SHP77 (cell line): ENCODE measurements around the gene WDR93.

Experiments
- DNase-seq, 2 experiments: peaks; one replicate each; lab custom pipeline; 2025; lab: John Stamatoyannopoulos, UW

The WDR93 gene

DNA sequence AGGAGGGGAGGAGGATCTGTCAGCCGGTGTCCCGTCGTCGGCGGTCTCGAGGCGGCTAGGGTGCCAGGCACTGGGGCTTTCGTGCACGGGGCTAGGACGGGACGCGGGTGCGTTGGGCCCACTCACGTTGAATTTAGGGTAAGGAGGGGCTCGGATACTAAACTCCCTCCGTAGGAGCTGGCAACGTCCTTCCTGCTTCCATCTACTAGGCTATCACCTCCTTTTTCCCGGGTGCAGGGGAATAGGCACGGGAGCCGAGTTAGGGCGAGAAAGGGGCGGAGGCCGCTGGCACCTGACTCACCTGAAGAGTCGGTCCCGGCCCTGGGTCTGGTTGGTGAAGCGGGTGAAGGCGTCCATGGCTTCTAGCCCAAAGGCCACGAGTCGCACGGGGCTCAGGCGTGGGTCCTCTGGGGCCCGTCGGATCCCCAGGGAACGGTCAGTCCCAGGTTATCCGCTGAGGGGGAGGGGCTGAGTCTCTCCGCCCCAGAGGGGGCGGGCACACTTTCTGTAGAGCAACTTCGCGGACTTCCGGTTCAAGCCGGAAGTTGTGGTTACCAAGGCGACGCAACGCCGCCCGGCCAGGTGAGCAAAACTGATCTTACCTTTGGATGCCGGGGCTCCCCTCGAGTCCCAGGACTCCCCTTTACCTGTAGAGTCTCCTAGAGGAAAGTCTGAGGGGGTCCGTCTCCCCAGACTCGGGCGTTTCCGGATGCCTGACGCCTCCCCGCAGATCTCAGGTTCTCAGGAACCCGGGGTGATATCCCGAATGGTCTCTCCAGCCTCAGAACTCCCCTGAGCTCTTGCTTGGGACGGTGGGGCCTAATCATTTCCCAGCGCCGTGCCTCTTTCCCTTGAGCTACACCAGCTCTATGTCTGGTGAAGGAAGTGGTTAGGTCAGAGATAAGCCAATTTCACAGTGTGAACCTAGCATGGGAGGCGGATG lies at the start of gene WDR93, which contains the start of gene PEX11A:
Gene WDR93, plus strand, starts transcription at position 536 of the 943 bp plus-strand sequence. CDS start 10,936 bp downstream, outside the sequence.
Gene PEX11A, minus strand, starts transcription at position 479 of the 943 bp plus-strand sequence. Its CDS starts 122 bp downstream, at position 357.
- DNase-seq = peak; percentile 75 to 79

DNA sequence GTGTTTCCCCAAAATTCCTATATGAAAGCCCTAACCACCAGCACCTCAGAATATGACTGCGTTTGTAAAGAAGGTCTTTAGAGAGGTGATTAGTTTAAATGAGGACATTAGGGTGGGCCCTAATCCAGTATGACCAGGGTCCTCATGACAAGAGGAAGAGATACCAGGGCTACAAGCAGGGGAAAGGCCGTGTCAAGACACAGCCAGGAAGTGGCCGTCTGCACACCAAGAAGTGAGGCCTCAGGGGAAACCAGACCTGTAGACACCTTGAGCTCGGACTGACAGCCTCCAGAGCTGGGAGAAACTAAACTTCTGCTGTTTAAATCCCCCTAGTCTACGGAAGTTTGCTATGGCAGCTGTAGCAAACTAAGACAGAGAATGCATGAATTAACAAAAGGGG lies 49.6 kb upstream of the WDR93 start:
- no peak for DNase-seq

DNA sequence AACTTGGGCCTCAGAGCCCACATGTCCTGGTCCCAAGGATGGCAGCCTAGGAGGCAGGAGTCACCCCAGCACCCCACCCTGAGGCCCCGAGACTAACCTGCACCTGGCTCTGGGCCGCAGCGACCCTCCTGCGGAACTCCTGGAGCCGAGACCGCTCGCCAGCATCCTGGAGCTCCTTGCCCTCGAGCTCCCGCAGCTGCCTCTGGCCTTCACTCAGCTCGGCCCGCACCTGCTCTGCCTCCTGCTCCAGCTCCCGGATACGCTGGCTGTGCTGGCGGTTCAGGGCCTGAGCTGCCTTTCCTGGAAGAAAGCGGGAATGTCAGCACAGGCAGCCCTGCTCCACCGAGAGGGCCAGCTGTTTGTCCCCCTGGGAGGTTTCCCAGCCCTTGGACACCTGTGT lies 48.5 kb upstream of the WDR93 start:
- peak; percentile 69 to 89 for DNase-seq

DNA sequence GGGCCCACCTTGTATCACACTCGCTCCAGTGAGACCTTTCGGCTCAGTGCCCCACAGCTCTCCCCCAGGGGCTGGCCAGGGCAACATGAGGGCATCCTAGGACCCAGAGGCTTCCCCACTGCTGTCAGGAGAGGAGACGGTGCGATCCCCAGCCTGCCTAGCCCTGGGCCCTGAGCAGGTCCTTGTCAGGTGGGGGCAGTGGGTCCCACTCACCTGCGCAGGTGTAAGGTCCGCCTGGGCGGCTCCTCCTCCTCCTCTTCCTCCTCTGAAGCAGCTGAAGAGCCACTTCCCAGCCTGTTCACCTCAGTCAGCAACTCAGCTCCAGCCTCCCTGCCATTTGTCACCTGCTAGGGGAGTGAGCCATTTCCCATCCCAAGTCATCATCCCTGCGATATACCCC lies 44.9 kb upstream of the WDR93 start:
- no peak for DNase-seq

DNA sequence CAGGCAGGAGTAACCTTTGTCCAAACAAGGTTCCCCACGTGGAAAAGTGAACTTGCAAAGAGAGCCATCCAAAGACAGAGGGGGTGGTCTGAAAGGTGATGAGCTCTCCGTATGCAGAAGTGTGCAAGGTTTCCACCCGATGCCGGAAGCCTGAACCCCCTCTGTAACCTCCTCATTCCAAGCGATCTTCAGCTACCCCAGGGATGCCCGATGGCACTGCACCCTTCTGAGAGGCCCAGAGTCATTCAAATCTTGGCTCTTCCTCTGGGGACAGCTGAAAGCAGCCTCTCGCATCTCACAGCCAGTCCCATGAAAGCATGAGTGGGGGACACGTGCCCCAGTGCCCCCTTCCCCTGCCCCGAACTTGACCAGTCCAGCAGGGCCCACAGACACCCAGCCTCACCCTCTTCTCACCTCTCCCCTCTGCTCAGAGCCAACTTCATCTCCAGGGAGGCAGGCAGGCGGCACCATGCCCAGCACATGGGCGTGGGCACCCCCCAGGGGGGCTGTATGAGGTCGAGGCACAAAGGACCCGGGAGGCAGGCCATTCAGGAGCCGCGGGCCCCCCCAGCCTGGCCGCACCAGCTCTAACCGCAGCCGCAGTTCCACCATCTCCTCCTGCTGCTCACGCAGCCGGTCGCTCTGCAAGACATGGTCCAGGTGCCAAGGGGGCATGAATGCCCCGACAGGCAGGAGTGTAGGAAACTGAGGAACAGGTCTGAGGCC lies 44.0 kb upstream of the WDR93 start:
- no peak for DNase-seq

DNA sequence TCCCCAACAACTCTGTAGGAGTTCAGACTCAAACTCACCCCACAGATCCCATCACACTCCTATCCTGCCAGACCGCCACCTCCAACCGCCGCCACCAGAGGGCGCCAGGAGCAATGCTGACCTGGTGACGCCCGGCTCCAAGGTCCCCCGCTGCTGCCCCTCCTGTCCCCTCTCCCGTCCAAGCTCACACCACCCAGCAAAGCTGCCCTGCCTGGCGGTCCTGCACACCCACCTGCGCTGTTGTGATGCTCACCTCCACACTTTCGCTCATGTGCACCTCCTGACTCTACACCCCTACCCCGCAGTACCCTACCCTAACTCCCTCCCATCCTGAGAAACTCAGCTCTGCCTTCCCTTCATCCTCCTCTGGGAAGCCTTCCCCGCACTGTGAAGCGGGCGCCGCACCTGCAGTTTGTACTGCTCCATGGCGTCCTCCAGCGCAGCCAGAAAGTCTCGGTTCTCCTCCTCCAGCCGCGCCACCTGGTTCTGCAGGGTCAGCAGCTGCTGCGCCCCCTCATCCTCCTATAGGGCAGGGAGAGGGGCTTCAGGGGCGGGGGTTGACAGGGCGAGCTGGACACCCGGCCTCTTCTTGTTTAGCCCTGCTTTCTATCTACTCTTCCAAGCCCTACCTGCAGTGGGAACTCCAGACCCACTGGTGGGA lies 43.3 kb upstream of the WDR93 start:
- peak; percentile 49 to 54 for DNase-seq

DNA sequence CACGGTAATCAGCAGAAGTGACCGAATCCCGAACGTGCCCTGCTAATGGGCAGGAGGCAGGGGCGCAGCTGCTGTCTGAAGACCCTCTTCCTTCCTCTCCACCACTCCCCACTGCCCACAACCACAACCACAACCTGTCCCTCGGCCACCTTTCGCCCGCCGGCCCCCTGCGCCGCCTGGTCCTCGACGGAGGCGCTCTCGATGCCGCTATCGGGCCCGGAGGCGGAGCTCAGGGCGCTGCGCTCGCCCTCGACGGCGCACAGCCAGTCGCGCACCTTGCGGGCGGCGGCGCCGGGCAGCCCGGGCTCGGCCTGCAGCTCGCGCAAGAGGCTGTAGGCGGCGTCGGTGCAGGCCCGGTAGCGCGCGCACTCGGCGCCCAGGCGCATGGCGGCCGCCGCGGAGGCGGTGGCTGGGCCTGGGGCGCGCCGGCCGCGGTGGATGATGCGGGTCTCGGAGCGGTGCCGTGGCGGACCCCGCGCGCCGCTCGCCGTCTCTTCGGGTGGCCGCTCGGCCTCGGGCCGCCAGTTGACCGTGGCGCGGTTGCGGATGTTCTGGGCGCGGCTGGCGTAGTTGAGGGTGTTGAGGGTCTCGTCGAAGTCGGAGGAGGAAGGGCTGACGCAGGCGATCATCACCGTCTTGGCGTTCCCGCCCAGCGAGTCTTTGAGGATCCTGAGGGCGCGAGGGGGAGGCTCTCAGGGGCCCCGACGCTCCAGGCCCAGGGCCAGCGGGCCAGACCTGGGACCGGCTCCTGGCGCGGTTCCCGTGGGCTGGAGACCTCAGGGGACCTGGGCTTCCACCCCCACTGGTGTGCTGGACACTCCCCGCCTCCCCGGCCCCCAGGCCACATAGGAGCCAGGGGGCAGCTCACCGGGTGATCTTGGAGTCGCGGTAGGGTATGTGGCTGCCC lies 42.3 kb upstream of the WDR93 start:
- no peak for DNase-seq

DNA sequence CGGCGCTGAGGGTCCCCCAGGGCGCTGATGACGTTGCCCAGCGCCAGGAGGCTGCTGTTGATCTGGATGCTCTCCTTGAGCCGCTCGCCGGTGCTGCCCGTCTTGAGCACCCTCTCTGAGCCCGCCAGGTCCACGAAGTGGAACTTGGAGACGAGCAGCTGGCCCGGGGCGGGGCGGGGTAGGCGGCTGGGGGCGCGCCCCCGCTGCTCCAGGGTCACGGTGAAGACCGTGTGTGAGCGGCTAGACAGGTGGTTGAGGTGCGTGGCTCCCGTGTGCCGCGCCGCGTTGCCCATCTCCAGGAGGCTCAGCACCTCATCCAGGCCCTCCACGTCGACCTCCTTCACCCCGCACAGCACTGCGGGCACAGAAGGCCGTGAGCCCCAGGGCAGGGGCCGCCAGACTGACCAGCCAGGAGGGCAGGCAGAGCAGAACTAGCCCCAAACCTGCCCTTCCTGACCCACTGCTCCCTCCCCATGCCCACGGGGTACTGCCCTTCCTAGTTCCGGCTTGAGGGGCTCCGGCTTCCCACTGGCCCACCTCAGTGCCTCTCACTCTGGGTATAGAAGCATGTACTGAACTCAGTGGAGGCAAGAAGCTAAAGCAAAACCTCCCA lies 41.5 kb upstream of the WDR93 start:
- no peak for DNase-seq

DNA sequence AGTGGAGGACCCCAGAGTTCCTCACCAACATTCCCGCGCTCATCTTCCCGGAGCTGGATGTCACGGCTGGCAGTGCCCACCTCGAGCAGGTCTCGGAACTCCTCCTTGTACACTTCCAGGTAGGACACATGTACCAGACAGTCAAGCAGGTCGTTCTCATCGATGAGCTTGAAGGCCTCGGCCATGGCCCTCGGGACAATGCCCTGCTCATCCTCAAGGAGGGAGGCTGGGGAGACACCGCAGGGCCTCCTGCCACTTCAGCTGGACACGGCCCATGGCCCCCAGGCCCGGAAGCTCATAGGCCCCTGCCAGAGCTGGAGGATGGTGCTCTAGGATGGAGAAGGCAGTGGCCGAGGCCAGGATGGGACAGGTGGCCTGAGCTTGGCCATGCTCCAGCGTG lies 40.9 kb upstream of the WDR93 start:
- DNase-seq = no peak

DNA sequence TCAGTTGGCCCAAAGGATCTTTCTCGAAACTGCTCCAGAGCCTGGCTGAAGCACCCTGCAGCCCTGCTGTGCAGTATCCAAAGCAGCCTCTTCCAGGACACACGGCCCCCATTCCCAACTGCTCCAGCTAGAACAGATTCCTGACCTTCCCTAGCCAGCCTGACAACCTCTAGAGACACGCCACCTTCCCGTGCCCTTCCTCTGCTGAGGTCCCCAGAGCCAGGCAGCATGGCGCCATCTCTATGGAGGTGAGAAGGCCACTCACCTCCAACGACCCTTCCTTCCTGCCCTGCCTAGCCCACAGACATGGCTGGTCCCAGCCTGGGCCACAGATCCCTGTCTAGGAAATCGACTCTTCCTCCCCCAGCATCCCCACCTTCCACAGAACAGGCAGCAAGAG lies 38.5 kb upstream of the WDR93 start:
- DNase-seq = no peak

DNA sequence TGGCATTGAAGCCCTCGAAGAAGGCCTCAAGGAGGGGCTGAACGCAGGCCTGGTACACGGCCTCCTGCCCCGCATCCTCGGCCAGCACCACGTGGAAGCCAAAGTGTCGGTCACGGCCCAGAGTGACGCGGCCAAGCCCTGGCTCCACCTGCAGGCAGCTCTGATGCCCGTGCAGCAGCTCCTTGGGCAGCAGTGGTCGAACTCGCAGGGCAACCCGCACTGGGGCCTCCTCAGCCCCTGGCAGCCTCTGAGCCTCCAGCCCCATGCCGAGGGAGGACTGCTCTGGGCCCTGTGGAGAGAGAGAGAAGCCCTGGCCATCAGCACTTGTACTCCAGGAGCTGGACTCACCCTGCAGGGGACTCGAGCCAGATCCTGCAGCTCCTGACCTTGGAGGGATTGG lies 37.9 kb upstream of the WDR93 start:
- no peak for DNase-seq

DNA sequence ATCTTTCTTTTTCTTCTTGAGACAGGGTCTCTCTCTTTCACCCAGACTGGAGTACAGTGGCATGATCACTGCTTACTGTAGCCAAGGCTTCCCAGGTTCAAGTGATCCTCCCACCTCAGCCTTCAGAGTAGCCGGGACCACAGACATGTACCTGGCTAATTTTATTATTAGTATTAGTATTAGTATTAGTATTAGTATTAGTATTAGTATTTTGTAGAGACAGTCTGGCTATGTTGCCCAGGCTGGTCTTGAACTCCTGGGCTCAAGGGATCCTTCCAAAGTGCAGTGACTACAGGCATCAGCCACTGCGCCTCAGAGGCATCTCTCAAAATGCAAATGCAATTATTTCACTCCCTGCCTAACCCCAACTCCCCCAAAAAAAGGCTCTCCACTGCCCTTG lies 37.0 kb upstream of the WDR93 start:
- no peak for DNase-seq

DNA sequence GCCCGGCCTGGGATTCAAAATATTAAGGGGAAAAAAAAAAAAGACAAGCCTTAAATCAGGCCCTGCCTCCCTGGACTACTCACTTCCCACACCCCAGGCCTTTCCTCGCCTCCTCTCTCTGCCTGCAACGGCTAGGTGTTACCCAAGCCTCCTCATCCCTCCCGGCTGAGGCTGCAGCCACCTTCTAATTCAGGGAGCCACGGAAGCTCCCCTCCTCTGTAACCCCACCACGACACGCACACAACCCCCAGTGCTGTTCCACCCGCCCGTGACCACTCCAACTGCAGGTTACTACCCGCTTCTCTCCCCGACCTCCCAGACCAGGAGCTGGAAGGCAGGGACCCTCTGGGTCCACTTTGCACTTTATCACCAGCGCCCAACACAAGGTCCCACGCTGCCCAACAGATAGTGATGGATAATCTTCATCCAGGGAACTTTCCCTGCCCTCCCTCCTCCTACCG lies 36.3 kb upstream of the WDR93 start:
- no peak for DNase-seq

DNA sequence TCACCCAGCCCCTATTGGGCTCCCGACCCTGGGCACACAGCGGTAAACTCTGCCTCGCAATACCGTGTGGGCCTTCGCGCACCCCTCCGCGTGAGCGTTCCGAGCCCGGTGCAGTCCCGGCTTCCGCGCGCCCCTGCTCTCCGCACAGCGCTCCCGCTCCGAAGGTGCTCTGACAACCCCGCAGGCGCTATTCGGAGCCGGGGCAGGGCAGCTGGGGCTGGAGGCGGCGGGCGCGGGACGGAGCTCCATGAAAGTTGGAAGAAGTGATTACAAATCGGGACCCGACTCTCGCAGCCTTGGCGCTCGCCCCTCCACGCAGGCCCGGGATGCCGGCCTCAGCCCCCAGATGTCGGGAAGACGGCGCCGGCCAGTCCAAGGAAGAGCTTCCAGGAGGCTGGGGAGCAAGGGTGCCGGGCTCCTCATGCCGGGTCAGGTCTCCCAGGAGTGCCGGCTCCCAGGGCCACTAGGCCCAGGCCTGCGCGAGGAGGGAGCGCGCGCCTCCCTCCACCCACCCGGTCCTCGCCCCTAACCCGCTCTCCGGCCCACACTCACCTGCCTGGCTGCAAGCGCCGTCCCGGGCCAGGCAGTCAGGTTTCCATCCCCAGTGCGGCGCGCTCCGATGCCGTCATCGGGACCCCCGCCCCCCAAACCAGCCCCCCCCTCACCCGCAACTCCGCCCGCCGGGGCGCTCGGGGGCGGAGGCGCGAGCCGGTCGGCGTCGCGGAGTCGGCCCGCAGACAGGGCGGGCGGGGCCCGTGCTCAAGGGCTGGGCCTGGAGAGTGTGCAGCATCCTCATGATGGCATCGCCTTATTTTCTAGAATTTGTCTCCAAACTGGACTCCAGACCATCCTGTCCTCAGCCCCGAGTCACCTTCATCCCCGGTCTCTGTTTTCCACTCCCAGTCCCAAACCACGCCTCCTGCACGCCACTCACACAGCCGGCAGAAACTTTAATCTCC lies 35.5 kb upstream of the WDR93 start, which contains the start of gene KIF7:
Gene KIF7, minus strand, starts transcription at position 621 of the 959 bp plus-strand sequence. CDS start 2,537 bp downstream, outside the sequence.
- no peak for DNase-seq

DNA sequence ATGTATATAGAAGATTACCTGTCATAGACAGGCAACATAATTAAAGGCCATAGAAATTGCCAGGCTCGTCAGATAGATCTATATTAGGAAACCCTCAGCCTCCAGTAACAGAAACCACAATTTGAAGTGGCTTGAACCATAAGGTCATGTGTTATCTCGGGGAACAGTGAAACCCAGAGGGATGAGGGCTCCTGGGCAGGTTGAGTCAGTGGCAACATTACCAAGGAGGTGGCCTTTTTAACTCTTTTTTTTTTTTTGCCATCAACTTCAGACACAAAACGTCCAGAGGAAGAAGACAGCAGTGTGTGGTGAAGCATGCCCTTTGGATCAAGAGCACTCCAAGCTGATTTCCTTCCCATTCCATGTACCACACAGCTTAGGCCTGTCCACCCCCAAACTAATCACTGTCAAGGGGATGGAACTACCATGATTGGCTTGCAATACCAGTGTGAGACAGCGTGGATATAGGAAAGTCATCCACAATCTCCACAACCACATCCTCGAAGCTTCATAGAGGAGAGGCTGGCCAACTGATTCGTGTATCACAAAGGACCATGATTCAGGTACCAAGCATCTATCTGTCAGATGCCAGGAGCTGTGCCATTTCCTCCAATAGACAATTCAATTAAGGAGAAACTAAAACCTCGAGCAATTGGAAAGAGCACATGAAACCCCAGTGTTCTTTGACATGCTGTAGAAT lies 34.3 kb upstream of the WDR93 start:
- DNase-seq = no peak

DNA sequence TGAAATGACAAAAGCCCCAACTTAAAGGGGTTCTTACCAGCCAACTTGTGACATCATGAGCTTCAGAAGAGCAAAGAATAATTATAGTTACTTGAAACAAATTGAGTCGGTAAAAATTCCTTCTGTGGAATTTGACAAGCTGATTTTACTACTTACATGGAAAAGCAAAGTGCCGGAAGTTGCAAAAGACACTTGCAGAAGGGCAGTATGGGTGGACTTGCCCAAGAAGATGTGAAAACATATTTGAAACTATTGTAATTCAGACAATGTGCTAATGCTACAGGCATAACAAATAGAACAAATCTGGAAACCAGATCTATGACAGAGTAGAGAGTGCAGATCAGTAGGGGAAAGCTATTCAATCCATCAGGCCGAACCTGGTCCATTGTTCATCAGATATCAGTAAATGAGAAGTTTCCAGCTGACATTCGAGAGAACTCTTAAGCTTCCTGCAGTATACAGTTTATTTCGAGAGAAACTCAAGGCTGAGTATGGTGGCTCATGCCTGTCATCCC lies 32.9 kb upstream of the WDR93 start:
- DNase-seq = no peak

DNA sequence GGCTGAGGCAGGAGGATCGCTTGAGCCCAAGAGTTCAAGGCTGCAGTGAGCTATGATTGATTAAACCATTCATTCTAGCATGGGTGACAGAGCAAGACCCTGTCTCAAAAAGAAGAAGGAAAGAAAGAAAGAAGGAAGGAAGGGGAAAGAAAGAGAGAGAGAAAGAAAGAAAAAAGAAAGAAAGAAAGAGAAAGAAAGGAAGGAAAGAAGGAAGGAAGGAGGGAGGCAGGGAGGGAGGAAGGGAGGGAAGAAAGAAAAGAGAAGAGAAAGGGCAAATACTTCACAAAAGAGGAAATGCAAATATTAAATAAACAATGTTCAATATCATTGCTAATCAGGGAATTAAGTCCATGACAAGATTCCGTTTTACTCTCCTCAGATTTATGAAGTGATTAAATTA lies 31.3 kb upstream of the WDR93 start:
- no peak for DNase-seq

DNA sequence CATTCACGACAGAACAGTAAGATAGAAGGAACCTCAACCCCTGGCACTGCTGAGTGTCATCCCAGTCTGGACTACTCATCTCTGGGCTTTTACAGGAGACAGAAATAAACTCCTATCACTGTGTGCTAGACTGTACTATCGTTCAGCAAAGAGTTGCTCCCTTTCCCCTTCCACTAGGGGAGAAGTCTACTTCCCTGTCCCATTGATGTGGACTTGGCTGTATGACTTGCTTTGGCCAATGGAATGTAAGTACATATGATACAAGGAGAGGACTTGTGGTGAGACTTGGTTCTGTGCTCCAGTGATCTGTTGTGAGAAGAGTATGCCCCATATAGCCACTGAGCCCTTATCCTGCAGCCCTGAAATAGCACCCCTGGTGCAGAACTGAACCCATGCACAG lies 30.1 kb upstream of the WDR93 start:
- no peak for DNase-seq
